ENCODE data around the gene HOXB2. TPM values are rescaled to one million over a fixed set of nuclear protein-coding genes. Genes with fewer than 3 reads are reported as not detected.

HOXB2 gene
- total and polyA plus RNA-seq, 2 experiments from 2014 or later = 5.6 to 20.7 TPM

DNA sequence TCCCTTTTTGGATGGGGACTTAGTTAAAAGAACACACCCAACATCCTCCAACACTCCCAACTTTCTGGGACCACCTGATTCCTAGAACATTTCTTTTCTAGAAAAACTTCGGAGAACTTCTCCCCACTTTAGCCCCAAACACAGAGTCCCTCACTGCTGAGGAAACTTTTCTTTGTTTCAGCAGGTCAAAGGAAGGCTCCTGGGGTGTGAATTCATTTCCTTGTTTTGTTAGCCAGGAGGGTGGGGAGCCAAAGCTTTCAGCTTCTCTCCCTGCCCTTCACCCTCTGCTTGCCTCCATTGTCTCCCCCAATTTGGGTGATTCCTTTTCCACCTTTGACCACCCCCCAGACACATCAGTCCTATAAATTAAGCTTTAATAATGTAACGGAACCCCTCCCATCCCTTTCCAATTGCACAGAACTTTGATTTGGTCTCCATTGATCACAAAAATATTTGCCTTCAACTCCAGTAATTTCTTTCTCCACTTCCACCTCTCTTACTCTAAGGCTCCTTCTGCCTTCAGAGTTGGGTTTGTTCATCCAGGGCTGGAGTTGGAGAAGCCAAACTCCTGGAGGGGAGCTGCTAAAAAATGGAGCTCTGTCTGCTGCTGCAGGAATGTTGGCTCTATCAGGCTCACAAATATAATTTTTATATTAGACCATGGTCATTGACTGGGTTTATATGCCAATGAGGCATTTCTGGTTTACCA, 22.9 kb upstream of the HOXB2 start:
- Histone ChIP-seq H3K4me2 (peak overlapping the region; percentile 52), H3K4me1 (ENCODE audit: insufficient read depth) (peaks cover 20% of the 10 kb centered on the region), H2AFZ (no peak overlapping the region), H3K27me3 (peaks cover 97% of the 10 kb centered on the region), H3K9me3 (ENCODE audit: low read depth) (no peaks in the 10 kb centered on the region), H3K36me3 (replicated peaks; ENCODE audit: insufficient read depth, low read depth) (no peaks in the 10 kb centered on the region), H3K27ac (no peak overlapping the region), H3K79me2 (peaks cover 28% of the 10 kb centered on the region), H3K9me2 (replicated peaks; ENCODE audit: insufficient read depth) (no peaks in the 10 kb centered on the region), H3K4me3 (no peak overlapping the region), H4K20me1 (ENCODE audit: insufficient read depth, poor library complexity, severe bottlenecking) (no peaks in the 10 kb centered on the region)
- TF ChIP-seq, protein P1, sequence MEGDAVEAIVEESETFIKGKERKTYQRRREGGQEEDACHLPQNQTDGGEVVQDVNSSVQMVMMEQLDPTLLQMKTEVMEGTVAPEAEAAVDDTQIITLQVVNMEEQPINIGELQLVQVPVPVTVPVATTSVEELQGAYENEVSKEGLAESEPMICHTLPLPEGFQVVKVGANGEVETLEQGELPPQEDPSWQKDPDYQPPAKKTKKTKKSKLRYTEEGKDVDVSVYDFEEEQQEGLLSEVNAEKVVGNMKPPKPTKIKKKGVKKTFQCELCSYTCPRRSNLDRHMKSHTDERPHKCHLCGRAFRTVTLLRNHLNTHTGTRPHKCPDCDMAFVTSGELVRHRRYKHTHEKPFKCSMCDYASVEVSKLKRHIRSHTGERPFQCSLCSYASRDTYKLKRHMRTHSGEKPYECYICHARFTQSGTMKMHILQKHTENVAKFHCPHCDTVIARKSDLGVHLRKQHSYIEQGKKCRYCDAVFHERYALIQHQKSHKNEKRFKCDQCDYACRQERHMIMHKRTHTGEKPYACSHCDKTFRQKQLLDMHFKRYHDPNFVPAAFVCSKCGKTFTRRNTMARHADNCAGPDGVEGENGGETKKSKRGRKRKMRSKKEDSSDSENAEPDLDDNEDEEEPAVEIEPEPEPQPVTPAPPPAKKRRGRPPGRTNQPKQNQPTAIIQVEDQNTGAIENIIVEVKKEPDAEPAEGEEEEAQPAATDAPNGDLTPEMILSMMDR (IDR thresholded peaks at IDR 0.05; ENCODE audit: poor library complexity) = no peak
- TF ChIP-seq EZH2phosphoT487 (IDR thresholded peaks at IDR 0.05; ENCODE audit: low read depth, severe bottlenecking, unreplicated experiment) = no peak
- TF ChIP-seq EZH2 (IDR thresholded peaks at IDR 0.05; ENCODE audit: borderline replicate concordance) = no peak
- 46% methylated on average over 2 of the region's 2 CpGs for WGBS (ENCODE audit: low lambda C conversion rate, missing lambda C conversion rate)
- no peak for DNase-seq (ENCODE audit: low spot score)

DNA sequence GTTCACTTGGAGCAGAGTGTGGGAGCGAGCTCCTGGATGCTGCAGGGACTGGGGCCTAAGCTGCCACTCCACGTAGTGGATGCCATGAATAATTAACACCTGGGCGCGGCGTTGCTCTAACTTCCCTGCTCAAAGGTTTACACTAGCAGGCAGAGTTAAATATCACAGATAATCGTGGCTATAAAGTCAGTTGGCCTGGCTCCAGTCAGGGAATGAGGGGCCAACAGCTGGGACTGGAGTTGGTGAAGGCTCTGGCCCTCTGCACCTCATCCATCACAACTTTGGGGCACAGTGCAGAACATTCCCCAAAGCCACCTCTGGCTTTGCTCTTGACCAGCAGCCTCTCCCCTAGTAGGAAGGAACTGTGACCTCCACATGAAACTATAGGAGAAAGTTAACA, 22.3 kb upstream of the HOXB2 start:
- TF ChIP-seq EZH2 (IDR thresholded peaks at IDR 0.05; ENCODE audit: borderline replicate concordance) (no peak), EZH2phosphoT487 (IDR thresholded peaks at IDR 0.05; ENCODE audit: low read depth, severe bottlenecking, unreplicated experiment) (no peak)
- TF ChIP-seq, protein P1 (IDR thresholded peaks at IDR 0.05; ENCODE audit: poor library complexity) = no peak
- H3K4me3 ChIP-seq = no peak overlapping the region
- no peak overlapping the region for H3K4me2 ChIP-seq
- H3K9me2 ChIP-seq (replicated peaks; ENCODE audit: insufficient read depth) = no peaks in the 10 kb centered on the region
- H3K79me2 ChIP-seq = peaks cover 30% of the 10 kb centered on the region
- 34% methylated on average over 6 of the region's 6 CpGs for WGBS (ENCODE audit: low lambda C conversion rate, missing lambda C conversion rate)
- no peak overlapping the region for H3K27ac ChIP-seq
- no peaks in the 10 kb centered on the region for H3K9me3 ChIP-seq (ENCODE audit: low read depth)
- H2AFZ ChIP-seq = no peak overlapping the region
- DNase-seq (ENCODE audit: low spot score) = no peak
- no peaks in the 10 kb centered on the region for H4K20me1 ChIP-seq (ENCODE audit: insufficient read depth, poor library complexity, severe bottlenecking)
- peaks cover 97% of the 10 kb centered on the region for H3K27me3 ChIP-seq
- H3K36me3 ChIP-seq (replicated peaks; ENCODE audit: insufficient read depth, low read depth) = no peaks in the 10 kb centered on the region
- H3K4me1 ChIP-seq (ENCODE audit: insufficient read depth) = peaks cover 22% of the 10 kb centered on the region

DNA sequence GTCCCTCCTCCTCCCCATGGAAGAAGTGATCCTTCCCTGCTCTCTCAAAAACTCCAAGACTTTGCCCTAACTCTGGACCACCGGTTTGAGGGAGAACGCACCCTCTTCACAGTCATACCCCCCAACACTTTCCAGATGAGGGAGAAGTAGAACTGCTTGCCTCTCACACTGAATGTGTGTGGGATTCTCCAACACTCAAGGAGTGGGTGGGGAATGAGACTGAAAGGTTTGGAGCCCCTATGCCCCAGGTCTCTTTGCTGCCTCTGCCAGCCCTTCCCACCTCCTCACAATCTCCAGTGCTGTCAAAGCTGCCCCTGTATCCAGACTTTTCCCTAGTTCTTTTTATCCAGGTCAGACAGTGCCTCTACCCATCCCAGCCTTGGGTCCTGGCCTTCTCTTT, 21.8 kb upstream of the HOXB2 start:
- no peak for DNase-seq (ENCODE audit: low spot score)
- no peaks in the 10 kb centered on the region for H4K20me1 ChIP-seq (ENCODE audit: insufficient read depth, poor library complexity, severe bottlenecking)
- WGBS (ENCODE audit: low lambda C conversion rate, missing lambda C conversion rate) = 41% methylated on average over 2 of the region's 2 CpGs
- no peaks in the 10 kb centered on the region for H3K36me3 ChIP-seq (replicated peaks; ENCODE audit: insufficient read depth, low read depth)
- H3K4me1 ChIP-seq (ENCODE audit: insufficient read depth) = peaks cover 22% of the 10 kb centered on the region
- H3K4me3 ChIP-seq = no peak overlapping the region
- no peak overlapping the region for H3K4me2 ChIP-seq
- H3K79me2 ChIP-seq = peaks cover 33% of the 10 kb centered on the region
- no peak for TF ChIP-seq EZH2 (IDR thresholded peaks at IDR 0.05; ENCODE audit: borderline replicate concordance)
- TF ChIP-seq, protein P1 (IDR thresholded peaks at IDR 0.05; ENCODE audit: poor library complexity) = no peak
- H3K27ac ChIP-seq = no peak overlapping the region
- no peak overlapping the region for H2AFZ ChIP-seq
- H3K9me3 ChIP-seq (ENCODE audit: low read depth) = no peaks in the 10 kb centered on the region
- peaks cover 96% of the 10 kb centered on the region for H3K27me3 ChIP-seq
- H3K9me2 ChIP-seq (replicated peaks; ENCODE audit: insufficient read depth) = no peaks in the 10 kb centered on the region
